Stimulated activated CD8-positive, alpha-beta memory T cell treated with anti-CD3 and anti-CD28 coated beads, Interleukin-12 subunit alpha, Interleukin-12 subunit beta, amount 100 ng/mL, for 24 hours (primary cell): ENCODE results near the gene RPS6KB2.
"Not testable (repeated sequence)": the region's sequence is repeated elsewhere in the genome, so short reads cannot be mapped to it uniquely, and the experiment has no call there.

Experiments
- DNase-seq: peaks from one replicate; pipeline ENCODE4 v3.0.0-alpha.2; 2020; ENCODE audit errors: extremely low read depth

Gene RPS6KB2

DNA sequence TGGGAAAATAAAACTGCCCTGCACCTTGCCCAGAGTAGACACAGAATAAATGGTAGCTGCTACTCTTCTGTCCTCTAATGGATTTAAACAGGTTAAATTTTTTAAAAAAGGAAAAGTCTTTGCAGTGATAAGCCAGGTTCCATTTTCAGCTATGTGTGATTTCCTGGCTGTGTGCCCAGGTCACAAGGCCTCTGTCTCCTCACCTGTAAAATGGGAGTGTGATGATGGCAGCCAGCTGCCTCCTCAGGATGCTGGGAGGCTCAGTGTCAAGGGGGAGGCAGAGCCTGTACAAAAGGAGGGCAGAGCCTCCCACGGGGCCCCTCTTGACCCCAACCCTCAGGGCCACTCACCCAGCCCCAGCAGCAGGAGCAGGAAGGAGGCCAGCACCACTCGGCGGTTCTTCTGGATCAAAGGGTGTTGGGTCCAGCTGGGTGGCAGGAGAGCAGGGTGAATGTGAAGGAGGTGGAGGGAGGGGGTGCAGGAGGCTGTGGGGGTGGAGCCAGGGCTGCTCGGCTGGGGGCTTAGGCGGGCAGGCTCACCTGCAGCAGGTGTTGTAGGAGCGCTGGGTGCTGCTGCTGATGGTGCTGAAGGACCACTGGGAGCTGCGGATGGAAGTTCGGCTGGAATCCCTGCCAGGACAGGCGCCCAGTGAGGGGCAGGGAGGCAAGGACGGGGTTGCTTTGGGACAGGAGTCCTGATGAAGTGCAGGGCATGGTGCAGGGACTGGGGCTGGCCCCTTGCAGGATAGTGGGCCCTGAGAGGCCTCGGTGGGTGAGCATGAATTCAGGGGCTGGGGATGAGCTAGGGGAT lies 38.9 kb downstream of the RPS6KB2 start:
- DNase-seq: no peak

DNA sequence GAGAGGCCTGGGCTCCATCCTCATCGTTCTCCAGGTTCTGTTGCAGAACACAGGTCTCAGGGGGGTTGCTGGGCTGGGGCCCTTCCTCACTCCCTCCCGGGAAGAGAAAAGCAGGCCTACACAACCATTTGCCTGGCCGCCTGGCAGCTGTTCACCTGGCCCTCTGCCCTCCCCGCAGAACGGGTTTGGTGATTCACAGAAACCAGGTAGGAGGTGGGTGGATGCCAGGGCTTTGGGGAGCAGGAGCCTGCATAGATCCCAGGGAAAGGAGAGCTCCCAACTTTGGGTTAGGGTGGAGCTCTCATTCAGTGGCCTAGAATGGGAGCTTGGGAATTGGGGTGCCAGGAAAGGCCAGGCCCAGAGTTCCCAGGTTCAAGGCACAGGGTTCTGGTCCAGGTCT lies 39.8 kb downstream of the RPS6KB2 start:
- no peak for DNase-seq

DNA sequence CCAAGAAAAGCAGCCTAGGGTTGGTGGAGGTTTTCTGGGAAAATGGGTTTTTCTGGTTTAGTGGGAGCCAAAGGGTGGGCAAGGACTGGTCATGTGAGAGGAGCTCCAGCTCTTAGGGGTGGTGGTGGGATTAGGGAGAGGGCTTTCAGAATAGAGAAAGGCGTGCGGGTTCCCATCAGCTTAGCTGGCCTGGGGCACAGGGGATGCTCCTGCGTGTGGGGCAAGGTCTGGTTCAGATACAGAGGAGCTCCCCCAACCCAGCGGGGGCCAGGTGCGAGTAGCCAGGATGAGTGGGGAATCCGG lies 40.1 kb downstream of the RPS6KB2 start:
- DNase-seq: no peak

DNA sequence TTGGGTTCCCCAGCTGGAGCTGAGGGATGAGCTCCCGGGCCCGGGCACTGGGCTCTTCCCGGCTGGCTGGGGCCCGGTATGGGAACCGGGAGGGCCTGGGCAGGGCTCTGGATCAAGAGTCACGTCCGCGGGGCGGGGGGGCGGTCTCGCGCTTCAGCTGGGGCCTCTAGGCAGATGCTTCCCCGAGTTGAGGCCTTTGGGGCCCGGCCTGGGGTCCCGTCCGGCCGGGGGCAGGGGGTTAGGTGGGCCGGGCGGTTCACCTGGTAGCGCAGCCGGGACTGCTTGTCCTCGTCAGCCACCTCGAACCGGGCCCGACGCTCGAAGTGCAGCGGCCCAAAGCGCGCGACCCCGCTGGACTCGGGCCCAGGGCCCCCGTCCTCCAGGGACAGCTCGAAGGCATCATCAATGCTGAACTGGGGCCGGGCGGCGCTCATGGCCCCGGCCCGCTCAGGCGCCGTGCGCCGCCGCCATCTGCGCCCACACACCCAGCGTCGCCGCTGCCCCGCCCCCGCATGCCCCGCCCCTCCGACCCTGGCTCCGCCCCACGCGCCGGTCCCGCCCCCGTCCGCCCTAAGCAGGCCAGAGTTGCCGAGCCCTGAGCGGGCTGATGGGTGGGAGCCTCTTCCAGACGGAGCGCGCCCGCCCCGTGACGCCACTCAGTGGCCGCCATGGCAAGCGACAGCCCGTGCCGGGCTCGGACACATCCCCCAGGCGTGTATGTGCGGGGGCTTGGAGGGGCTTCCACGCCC lies 40.6 kb downstream of the RPS6KB2 start, which contains the start of gene TMEM134:
TSS of gene TMEM134 (minus strand) at position 493 of the 749 bp plus-strand sequence. CDS start at position 434, 59 bp downstream.
- DNase-seq: peak; percentile 81

DNA sequence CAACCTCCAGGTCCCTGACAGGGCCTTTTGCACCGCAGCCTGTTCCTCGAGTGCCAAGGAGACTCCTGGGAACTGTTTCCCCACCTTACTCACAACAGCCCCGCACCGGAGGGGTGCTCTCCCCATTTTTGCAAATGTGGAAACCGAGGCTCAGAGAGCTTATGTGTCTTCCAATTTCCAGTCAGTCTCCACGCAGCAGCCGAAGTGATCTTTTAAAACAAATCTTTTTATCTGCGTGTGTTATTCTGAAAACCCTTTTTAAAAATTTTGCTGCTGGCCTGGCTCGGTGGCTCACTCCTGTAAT lies 41.2 kb downstream of the RPS6KB2 start:
- no peak for DNase-seq

DNA sequence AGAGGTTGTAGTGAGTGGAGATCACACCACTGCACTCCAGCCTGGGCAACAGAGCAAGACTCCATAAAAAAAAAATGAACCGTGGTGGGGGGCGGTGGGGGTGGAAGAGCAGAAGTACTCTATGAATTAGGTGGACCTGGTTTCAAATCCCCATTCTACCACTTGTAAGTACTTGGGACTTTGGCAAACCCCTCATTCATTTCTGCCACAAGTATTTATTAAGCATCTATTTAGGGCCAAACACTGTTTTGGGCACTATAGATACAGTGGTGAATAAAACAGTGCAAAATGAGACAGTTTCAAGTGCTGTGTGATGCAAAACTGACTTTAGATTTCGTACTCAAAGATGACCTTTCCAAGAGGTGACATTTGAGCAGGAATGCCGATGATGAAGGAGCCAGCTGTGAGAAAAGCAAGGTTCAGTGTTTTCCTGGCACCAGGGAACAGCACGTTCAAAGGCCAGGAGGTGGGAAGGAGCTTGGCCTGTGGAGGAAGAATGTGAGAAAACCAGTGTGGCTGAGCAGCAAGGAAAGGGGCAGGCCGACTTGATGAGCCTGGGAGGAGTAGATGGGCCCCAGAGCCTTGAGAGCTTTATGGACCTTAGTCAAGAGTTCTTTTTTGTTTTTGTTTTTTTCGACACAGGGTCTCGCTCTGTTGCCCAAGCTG lies 42.2 kb downstream of the RPS6KB2 start:
- no peak for DNase-seq

DNA sequence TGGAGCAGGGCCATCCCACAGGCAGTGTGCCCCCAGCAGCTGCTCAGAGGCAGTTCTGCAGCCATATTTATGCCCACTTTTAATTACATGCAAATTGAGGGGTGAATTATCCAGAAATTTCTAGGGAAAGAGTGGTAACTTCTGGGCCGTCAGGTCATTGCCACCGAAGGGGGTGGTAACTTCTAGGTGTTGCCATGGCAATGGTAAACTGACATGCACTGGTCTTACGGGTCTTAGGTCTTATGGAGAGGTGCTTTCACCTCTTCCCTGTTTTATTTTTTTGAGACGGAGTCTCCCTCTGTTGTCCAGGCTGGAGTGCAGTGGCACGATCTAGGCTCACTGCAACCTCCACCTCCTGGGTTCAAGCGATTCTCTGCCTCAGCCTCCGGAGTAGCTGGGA lies 44.6 kb downstream of the RPS6KB2 start:
- DNase-seq: no peak

DNA sequence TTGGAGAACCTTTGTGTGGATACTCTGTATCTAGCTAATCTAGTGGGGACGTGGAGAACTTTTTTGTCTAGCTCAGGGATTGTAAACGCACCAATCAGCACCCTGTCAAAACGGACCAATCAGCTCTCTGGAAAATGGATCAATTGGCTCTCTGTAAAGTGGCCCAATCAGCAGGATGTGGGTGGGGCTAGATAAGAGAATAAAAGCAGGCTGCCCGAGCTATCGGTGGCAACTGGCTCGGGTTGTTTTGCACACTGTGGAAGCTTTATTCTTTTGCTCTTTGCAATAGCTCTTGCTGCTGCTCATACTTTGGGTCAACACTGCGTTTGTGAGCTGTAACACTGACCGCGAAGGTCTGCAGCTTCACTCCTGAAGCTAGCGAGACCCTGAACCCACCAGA lies 48.4 kb downstream of the RPS6KB2 start:
- not testable (repeated sequence) for DNase-seq

DNA sequence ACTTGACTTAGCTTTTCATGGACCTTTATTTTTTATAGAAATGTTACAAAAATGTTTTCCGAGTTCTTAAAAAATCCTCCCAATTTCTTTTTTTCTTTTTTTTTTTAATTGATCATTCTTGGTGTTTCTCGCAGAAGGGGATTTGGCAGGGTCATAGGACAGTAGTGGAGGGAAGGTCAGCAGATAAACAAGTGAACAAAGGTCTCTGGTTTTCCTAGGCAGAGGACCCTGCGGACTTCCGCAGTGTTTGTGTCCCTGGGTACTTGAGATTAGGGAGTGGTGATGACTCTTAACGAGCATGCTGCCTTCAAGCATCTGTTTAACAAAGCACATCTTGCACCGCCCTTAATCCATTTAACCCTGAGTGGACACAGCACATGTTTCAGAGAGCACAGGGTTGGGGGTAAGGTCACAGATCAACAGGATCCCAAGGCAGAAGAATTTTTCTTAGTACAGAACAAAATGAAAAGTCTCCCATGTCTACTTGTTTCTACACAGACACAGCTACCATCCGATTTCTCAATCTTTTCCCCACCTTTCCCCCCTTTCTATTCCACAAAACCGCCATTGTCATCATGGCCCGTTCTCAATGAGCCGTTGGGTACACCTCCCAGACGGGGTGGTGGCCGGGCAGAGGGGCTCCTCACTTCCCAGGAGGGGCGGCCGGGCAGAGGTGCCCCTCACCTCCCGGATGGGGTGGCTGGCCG lies 49.2 kb downstream of the RPS6KB2 start:
- not testable (repeated sequence) for DNase-seq

DNA sequence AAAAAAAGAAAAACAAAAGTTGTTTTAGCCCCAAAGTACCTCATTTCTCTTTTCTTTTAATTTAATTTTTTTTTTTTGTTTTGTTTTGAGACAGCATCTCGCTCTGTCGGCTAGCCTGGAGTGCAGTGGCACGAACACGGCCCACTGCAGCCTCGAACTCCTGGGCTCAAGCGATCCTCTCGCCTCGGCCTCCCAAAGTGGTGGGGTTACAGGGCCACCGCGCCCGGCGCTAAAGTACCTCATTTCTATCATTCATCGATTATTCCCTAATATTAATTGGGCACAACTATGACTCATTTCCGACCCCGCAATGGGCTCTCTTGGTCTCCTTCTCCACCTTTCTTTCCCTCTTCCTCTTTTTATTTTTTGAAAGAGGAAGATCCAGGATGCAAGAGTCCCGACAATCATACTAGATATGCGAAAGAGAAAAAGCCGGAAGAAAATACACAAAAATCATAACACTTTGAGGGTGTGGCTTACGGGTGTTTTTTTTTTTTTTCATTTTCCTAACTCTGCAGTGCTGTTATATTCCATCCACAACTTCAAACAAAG lies 54.1 kb downstream of the RPS6KB2 start:
- DNase-seq: no peak

DNA sequence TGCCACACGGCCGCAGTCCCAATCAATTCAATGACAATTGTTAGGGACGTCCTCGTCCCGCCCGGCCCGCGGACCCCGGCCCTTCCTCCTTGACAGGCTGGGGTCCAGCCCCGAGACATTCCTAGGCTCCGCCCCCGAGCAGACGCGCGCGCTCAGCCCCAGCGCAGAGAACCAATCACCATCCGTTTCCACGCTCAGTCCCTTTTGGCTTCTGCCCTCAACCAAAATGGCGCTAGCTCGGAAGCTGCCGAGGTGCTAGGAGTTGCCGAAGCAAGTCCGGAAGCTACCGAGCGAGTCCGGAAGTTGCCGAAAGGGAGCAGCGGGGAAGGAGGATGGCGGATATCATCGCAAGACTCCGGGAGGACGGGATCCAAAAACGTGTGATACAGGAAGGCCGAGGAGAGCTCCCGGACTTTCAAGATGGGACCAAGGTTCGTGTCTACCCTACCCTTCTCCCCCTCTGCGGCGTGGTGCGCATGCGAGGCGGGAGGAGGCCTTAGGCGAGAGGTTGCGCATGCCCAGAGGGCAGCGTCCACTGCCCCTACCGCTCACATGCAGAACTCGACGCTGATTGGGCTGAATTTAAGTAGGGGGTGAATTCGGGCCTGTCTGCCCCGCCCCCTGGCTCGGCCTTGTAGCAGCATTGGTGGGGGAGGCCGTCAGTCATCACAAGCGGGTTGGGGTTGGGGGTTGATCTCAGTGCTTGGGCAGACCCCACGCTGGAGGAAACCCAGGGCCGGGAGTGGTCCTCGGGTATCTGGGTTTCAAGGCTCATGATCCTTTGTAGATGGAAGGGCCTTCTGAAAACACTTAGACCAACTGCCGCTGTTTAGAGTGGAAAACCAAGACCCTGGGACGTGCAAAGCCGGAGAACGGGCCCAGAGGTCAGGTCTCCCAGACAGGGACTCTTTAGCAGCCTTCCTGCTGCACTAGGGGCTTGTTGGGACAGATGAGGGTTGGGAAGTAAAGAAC lies 54.8 kb downstream of the RPS6KB2 start, which contains the start of gene AIP:
TSS of gene AIP (plus strand) at position 200 of the 972 bp plus-strand sequence. CDS start at position 333, 133 bp downstream.
- peak; percentile 92 for DNase-seq

DNA sequence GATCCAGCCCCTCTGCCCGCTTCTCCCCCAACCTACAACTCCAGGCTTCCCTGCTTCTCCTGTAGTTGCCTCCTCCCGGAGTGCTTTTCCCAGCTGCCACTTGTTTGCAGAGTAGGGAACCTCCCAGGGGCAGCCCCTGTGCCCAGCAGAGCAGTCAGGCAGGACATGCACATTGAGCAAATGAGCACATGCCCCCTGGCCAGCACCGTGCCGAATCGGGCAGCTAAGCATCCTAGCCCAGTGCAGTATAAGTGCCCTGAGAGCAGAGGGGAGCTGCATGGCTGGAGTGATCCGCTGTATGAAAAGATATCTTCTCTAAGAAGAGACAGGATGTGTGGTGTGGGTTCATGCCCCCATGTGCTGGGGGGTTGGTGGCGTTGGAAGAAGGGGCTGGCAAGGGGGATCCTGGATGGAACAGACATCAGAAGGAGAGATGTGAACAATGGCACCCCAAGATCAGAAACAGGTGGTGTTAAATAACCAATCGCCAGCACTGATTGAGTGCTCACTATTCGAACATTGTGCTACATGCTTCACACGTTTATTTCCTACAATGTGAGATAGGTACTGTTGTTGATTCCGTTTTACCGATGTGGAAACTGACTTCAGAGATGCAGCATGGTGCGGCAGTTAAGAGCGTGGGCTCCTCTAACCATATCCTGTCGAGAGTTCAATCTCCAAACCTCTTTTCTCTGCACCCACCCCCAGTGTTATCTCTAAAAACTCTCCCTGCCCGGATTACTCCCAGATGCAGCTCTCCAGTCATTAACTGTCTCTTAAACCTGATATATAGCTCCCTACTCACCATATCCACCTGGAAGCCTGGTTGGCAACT lies 55.8 kb downstream of the RPS6KB2 start:
- no peak for DNase-seq

DNA sequence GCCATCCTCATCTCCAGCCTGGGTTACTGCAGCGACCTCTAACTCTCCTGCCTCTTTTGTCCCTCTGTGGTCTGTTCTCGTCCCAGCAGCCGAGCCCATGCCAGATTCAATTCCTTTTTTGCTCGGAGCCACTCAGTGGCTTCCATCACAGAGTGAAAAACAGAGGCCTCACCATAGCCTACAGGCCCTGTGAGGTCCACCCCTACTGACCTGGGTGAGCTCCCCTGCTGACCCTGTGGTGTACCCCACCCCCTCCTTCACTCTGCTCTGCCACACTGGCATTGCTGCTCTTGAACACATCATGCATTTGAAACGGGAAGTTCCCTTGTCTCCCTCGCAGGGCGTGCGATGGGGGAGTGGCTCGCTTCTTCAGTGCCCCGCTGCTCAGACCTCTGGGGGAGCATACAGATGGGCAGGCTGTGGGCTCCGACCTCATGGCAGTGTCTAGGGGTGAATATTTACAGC lies 56.6 kb downstream of the RPS6KB2 start:
- no peak for DNase-seq
